SK-N-SH (cell line): ENCODE results near the gene SNRNP27. TPM values are rescaled to one million over a fixed set of nuclear protein-coding genes. Genes with fewer than 3 reads are reported as not detected.

Experiments
- CTCF ChIA-PET: fragments of 300-600, 350-600 bp; formaldehyde crosslinking; extraction: SDS; loops from one replicate; lab custom pipeline; 2021; lab: Yijun Ruan, JAX
- POLR2A ChIA-PET: fragments of 350-600 bp; sonication (Branson Sonifier 250); formaldehyde crosslinking; extraction: SDS; loops from one replicate; lab custom pipeline; 2020; ENCODE audit warnings: antibody characterized with exemption, inconsistent platforms; lab: Yijun Ruan, JAX
- DNase-seq: peaks from one replicate; pipeline ENCODE4 v3.0.0; 2012
- H2AFZ ChIP-seq: fragments of 200-600 bp; sonication (generic); 2 replicates; pipeline ENCODE4 v1.8.1; 2016; ENCODE audit warnings: antibody characterized with exemption, mild to moderate bottlenecking, low read depth
- H3F3A ChIP-seq: fragments of 200-600 bp; sonication (generic); replicated peaks from 2 replicates; pipeline ENCODE3; 2016; ENCODE audit warnings: antibody characterized with exemption, mild to moderate bottlenecking; ENCODE audit not compliant: insufficient read depth
- H3K27ac ChIP-seq, 2 experiments: fragments of 200-500 bp in 1 of 2; fragments of 200-600 bp in 1 of 2; sonication (Bioruptor generic) in 1 of 2; sonication (generic), shearing (Covaris generic) in 1 of 2; 2 replicates each; pipeline versions ENCODE4 v1.5.1 to v1.6.1; 2014 to 2016; ENCODE audit warnings: low read depth in 2 of 2, inconsistent platforms in 1 of 2, low read length in 1 of 2, mild to moderate bottlenecking in 1 of 2, mixed read lengths in 1 of 2
- H3K27me3 ChIP-seq: fragments of 200-600 bp; sonication (generic), shearing (Covaris generic); 2 replicates; pipeline ENCODE4 v1.6.1; 2016; ENCODE audit warnings: mixed run types; ENCODE audit not compliant: insufficient read depth
- H3K36me3 ChIP-seq, 2 experiments: fragments of 200-500 bp in 1 of 2; fragments of 200-600 bp in 1 of 2; sonication (Bioruptor generic) in 1 of 2; sonication (generic) in 1 of 2; replicated peaks in 1 of 2; 2 replicates each; pipeline versions ENCODE3 to v1.5.1; 2014 to 2016; ENCODE audit warnings: low read length in 1 of 2, mild to moderate bottlenecking in 1 of 2; ENCODE audit not compliant: insufficient read depth in 2 of 2, control insufficient read depth in 1 of 2
- H3K4me1 ChIP-seq, 2 experiments: fragments of 200-500 bp in 1 of 2; fragments of 200-600 bp in 1 of 2; sonication (Bioruptor generic) in 1 of 2; sonication (generic), shearing (Covaris generic) in 1 of 2; 2 replicates each; pipeline versions ENCODE4 v1.5.1 to v1.6.1; 2014 to 2016; ENCODE audit warnings: low read depth in 1 of 2, low read length in 1 of 2, mixed run types in 1 of 2; ENCODE audit not compliant: insufficient read depth in 2 of 2, control insufficient read depth in 1 of 2
- H3K4me2 ChIP-seq: fragments of 200-600 bp; sonication (generic), shearing (Covaris generic); 2 replicates; pipeline ENCODE4 v1.6.1; 2017; ENCODE audit warnings: mixed run types
- H3K4me3 ChIP-seq, 2 experiments: fragments of 200-500 bp in 1 of 2; fragments of 200-600 bp in 1 of 2; sonication (Bioruptor generic) in 1 of 2; sonication (generic), shearing (Covaris generic) in 1 of 2; 2 replicates each; pipeline versions ENCODE4 v1.5.1 to v1.8.1; 2014 to 2016; ENCODE audit warnings: low read depth in 2 of 2, inconsistent platforms in 1 of 2, low read length in 1 of 2, mild to moderate bottlenecking in 1 of 2, mixed read lengths in 1 of 2, moderate library complexity in 1 of 2
- H3K79me2 ChIP-seq: fragments of 200-600 bp; sonication (generic); 2 replicates; pipeline ENCODE4 v1.8.1; 2017; ENCODE audit warnings: mild to moderate bottlenecking; ENCODE audit not compliant: insufficient read depth
- H3K9ac ChIP-seq: fragments of 200-600 bp; sonication (generic); 2 replicates; pipeline ENCODE4 v1.6.1; 2017; ENCODE audit warnings: mixed run types
- H3K9me2 ChIP-seq: fragments of 200-600 bp; sonication (generic); 2 replicates; pipeline ENCODE4 v1.6.1; 2017; ENCODE audit warnings: mixed run types
- H3K9me3 ChIP-seq: fragments of 200-600 bp; sonication (generic); 2 replicates; pipeline ENCODE4 v1.6.1; 2017; ENCODE audit warnings: mixed run types, mild to moderate bottlenecking, moderate library complexity
- H4K20me1 ChIP-seq: fragments of 200-600 bp; sonication (generic); 2 replicates; pipeline ENCODE4 v1.6.1; 2017; ENCODE audit warnings: mild to moderate bottlenecking, mixed run types; ENCODE audit not compliant: insufficient read depth
- EP300 ChIP-seq, 2 experiments: IDR thresholded peaks; 2 replicates each; pipeline versions ENCODE4 v1.4.0 to v1.6.1; 2012; ENCODE audit warnings: borderline replicate concordance in 1 of 2, low read depth in 1 of 2, low read length in 1 of 2
- EZH2phosphoT487 ChIP-seq: fragments of 200-600 bp; sonication (generic); IDR thresholded peaks from 2 replicates; pipeline ENCODE4 v1.6.1; 2017; ENCODE audit warnings: low read depth, mixed run types, mild to moderate bottlenecking, antibody characterized with exemption, moderate library complexity, borderline replicate concordance
- FOSL2 ChIP-seq: IDR thresholded peaks from 2 replicates; pipeline ENCODE4 v1.4.0; 2012; ENCODE audit warnings: low read depth, mild to moderate bottlenecking, moderate library complexity, borderline replicate concordance
- GABPA ChIP-seq: IDR thresholded peaks from 2 replicates; pipeline ENCODE4 v1.4.0; 2012; ENCODE audit warnings: low read depth, mild to moderate bottlenecking
- GATA2 ChIP-seq: sonication (generic); formaldehyde crosslinking; IDR thresholded peaks from 2 replicates; pipeline ENCODE4 v1.5.0; 2020; ENCODE audit warnings: mild to moderate bottlenecking, missing genetic modification reagents
- JUND ChIP-seq: IDR thresholded peaks from 2 replicates; pipeline ENCODE4 v1.4.0; 2012
- MEF2A ChIP-seq: IDR thresholded peaks from 2 replicates; pipeline ENCODE4 v1.4.0; 2012; ENCODE audit warnings: low read depth, borderline replicate concordance
- MXI1 ChIP-seq: IDR thresholded peaks from 2 replicates; pipeline ENCODE4 v1.6.1; 2012; ENCODE audit warnings: mild to moderate bottlenecking, low read depth, low read length, improper control_type of control experiment
- NFIC ChIP-seq: IDR thresholded peaks from 2 replicates; pipeline ENCODE4 v1.4.0; 2012; ENCODE audit warnings: borderline replicate concordance
- NRF1 ChIP-seq: IDR thresholded peaks from 2 replicates; pipeline ENCODE4 v1.6.1; 2012; ENCODE audit warnings: low read depth, mild to moderate bottlenecking, low read length
- RAD21 ChIP-seq: IDR thresholded peaks from 2 replicates; pipeline ENCODE4 v1.6.1; 2012; ENCODE audit warnings: mild to moderate bottlenecking, low read length
- RCOR1 ChIP-seq: fragments of 150-350 bp; IDR thresholded peaks from 2 replicates; pipeline ENCODE4 v1.6.1; 2017; ENCODE audit warnings: antibody characterized with exemption, low read length
- RXRA ChIP-seq: IDR thresholded peaks from 2 replicates; pipeline ENCODE4 v1.4.0; 2012; ENCODE audit warnings: low read depth, mild to moderate bottlenecking, borderline replicate concordance
- SMC3 ChIP-seq: IDR thresholded peaks from 2 replicates; pipeline ENCODE4 v1.6.1; 2012; ENCODE audit warnings: low read depth, low read length, improper control_type of control experiment
- TCF12 ChIP-seq: IDR thresholded peaks from 2 replicates; pipeline ENCODE4 v1.4.0; 2012
- TEAD4 ChIP-seq: IDR thresholded peaks from 2 replicates; pipeline ENCODE4 v1.4.0; 2012; ENCODE audit warnings: mild to moderate bottlenecking, borderline replicate concordance; ENCODE audit not compliant: insufficient read depth
- WGBS: methylation state at CpG from one replicate; pipeline ENCODE4 v1.1.6; 2017; ENCODE audit warnings: low lambda C conversion rate; 5-methylcytosine and 5-hydroxymethylcytosine counted together
- polyA plus RNA-seq, 3 experiments: library from polyadenylated mRNA; depleted of rRNA; stranded (reverse); fragments of >200 nt; gene quantifications; 2 replicates each; pipeline ENCODE4 v1.2.3, GENCODE V29; 2012
- TF ChIP-seq, protein P1 (sequence below): fragments of 200-600 bp; sonication (generic); IDR thresholded peaks from 2 replicates; pipeline ENCODE4 v1.6.1; 2017; ENCODE audit warnings: antibody characterized with exemption, mild to moderate bottlenecking, moderate library complexity
- TF ChIP-seq, protein P2 (sequence below): fragments of 150-350 bp; IDR thresholded peaks from 2 replicates; pipeline ENCODE4 v1.6.1; 2017; ENCODE audit warnings: antibody characterized with exemption, low read length, low read depth, borderline replicate concordance
- TF ChIP-seq, protein P3 (sequence below): IDR thresholded peaks from 2 replicates; pipeline ENCODE4 v1.4.0; 2012; ENCODE audit warnings: low read depth, borderline replicate concordance
- TF ChIP-seq, protein P4 (sequence below): IDR thresholded peaks from 2 replicates; pipeline ENCODE4 v1.4.0; 2012; ENCODE audit warnings: low read depth, borderline replicate concordance

Gene SNRNP27
- polyA plus RNA-seq, 1 of the 3 experiments (the other 2 are of a cell fraction): 68.4 TPM

DNA sequence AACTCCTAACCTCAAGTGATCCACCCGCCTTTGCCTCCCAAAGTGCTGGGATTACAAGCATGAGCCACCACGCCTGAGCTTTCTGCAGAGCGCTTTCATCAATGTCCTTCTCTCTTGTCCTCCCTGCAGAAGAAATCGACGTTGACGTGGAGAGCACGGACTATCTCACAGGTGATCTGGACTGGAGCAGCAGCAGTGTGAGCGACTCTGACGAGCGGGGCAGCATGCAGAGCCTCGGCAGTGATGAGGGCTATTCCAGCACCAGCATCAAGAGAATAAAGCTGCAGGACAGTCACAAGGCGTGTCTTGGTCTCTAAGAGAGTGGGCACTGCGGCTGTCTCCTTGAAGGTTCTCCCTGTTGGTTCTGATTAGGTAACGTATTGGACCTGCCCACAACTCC, 44.2 kb downstream of the SNRNP27 start:
- Histone ChIP-seq H3K27me3 (no peaks in the 10 kb centered on the region), H4K20me1 (no peaks in the 10 kb centered on the region), H3K9me3 (no peaks in the 10 kb centered on the region), H3K79me2 (no peaks in the 10 kb centered on the region), H2AFZ (no peak overlapping the region), H3K4me3 (no peak overlapping the region), H3K9me2 (no peaks in the 10 kb centered on the region), H3K27ac (no peak overlapping the region), H3K36me3 (peaks cover 31 to 32% of the 10 kb centered on the region in 2 experiments), H3K9ac (no peak overlapping the region), H3F3A (peaks cover 8% of the 10 kb centered on the region), H3K4me1 (peaks cover 0 to 5% of the 10 kb centered on the region in 2 experiments; a peak in 1 of 4 replicates), H3K4me2 (no peak overlapping the region)
- no peak for TF ChIP-seq TCF12
- no peak for TF ChIP-seq NRF1
- no peak for TF ChIP-seq MXI1
- TF ChIP-seq, protein P1, sequence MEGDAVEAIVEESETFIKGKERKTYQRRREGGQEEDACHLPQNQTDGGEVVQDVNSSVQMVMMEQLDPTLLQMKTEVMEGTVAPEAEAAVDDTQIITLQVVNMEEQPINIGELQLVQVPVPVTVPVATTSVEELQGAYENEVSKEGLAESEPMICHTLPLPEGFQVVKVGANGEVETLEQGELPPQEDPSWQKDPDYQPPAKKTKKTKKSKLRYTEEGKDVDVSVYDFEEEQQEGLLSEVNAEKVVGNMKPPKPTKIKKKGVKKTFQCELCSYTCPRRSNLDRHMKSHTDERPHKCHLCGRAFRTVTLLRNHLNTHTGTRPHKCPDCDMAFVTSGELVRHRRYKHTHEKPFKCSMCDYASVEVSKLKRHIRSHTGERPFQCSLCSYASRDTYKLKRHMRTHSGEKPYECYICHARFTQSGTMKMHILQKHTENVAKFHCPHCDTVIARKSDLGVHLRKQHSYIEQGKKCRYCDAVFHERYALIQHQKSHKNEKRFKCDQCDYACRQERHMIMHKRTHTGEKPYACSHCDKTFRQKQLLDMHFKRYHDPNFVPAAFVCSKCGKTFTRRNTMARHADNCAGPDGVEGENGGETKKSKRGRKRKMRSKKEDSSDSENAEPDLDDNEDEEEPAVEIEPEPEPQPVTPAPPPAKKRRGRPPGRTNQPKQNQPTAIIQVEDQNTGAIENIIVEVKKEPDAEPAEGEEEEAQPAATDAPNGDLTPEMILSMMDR: no peak
- TF ChIP-seq JUND: no peak
- TF ChIP-seq RAD21: no peak
- TF ChIP-seq SMC3: no peak
- CTCF ChIA-PET: no interaction called here
- no peak for DNase-seq
- 95% methylated on average over 13 of the region's 14 CpGs for WGBS
- POLR2A ChIA-PET: no interaction called here

DNA sequence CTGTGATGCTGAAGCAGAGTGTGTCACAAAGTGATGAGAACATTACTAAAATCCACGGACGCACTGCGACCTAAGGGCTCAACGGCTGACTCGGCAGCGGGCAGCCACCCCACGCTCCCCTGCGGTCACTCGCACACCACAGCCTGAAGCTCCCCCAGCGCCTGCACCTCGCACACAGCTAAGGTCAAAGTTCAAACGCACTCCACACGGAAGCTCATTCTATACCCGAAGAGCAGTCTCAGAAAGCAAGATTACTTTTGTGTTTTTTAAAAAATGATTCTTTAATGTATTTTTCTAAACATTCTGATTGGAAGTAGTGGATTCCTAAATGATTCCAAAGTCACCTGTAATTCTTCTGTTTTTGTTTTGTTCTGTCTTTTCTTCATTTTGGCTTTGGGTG, 46.0 kb downstream of the SNRNP27 start:
- no peaks in the 10 kb centered on the region for H3K9me3 ChIP-seq
- peaks cover 4% of the 10 kb centered on the region for H3F3A ChIP-seq
- no peak overlapping the region for H3K4me2 ChIP-seq
- H3K27ac ChIP-seq: no peak overlapping the region
- H3K9me2 ChIP-seq: no peaks in the 10 kb centered on the region
- 95% methylated on average over 14 of the region's 14 CpGs for WGBS
- no peak overlapping the region for H2AFZ ChIP-seq
- TF ChIP-seq, protein P2, sequence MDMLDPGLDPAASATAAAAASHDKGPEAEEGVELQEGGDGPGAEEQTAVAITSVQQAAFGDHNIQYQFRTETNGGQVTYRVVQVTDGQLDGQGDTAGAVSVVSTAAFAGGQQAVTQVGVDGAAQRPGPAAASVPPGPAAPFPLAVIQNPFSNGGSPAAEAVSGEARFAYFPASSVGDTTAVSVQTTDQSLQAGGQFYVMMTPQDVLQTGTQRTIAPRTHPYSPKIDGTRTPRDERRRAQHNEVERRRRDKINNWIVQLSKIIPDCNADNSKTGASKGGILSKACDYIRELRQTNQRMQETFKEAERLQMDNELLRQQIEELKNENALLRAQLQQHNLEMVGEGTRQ: no peak
- TF ChIP-seq FOSL2: no peak
- TF ChIP-seq NFIC: no peak
- no peak for TF ChIP-seq RCOR1
- no peak for TF ChIP-seq MEF2A
- no peak for TF ChIP-seq EP300 (IDR thresholded peaks at IDR 0.05; ENCODE audit: borderline replicate concordance in 1 of 2, low read depth in 1 of 2, low read length in 1 of 2)
- TF ChIP-seq SMC3: no peak
- no peak for TF ChIP-seq NRF1
- TF ChIP-seq EZH2phosphoT487: no peak
- TF ChIP-seq, protein P1: no peak
- TF ChIP-seq, protein P3, sequence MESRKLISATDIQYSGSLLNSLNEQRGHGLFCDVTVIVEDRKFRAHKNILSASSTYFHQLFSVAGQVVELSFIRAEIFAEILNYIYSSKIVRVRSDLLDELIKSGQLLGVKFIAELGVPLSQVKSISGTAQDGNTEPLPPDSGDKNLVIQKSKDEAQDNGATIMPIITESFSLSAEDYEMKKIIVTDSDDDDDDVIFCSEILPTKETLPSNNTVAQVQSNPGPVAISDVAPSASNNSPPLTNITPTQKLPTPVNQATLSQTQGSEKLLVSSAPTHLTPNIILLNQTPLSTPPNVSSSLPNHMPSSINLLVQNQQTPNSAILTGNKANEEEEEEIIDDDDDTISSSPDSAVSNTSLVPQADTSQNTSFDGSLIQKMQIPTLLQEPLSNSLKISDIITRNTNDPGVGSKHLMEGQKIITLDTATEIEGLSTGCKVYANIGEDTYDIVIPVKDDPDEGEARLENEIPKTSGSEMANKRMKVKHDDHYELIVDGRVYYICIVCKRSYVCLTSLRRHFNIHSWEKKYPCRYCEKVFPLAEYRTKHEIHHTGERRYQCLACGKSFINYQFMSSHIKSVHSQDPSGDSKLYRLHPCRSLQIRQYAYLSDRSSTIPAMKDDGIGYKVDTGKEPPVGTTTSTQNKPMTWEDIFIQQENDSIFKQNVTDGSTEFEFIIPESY: no peak
- TF ChIP-seq GABPA: no peak
- TF ChIP-seq MXI1: no peak
- TF ChIP-seq TEAD4: no peak
- no peak for TF ChIP-seq RXRA
- TF ChIP-seq GATA2 (CRISPR knock-in tag): no peak
- TF ChIP-seq TCF12: no peak
- TF ChIP-seq, protein P4, sequence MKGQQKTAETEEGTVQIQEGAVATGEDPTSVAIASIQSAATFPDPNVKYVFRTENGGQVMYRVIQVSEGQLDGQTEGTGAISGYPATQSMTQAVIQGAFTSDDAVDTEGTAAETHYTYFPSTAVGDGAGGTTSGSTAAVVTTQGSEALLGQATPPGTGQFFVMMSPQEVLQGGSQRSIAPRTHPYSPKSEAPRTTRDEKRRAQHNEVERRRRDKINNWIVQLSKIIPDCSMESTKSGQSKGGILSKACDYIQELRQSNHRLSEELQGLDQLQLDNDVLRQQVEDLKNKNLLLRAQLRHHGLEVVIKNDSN: no peak
- no peak for TF ChIP-seq RAD21
- H3K9ac ChIP-seq: no peak overlapping the region
- H4K20me1 ChIP-seq: no peaks in the 10 kb centered on the region
- no peaks in the 10 kb centered on the region for H3K27me3 ChIP-seq
- no peak overlapping the region for H3K4me3 ChIP-seq
- no peaks in the 10 kb centered on the region for H3K79me2 ChIP-seq
- ChIA-PET CTCF (interaction anchor here (0.7 to 0.9 kb wide), 2 partner anchors 8 to 23 kb away, joined by 3 read pairs; no protein-coding TSS in a partner anchor), POLR2A (no interaction called here)
- no peak for DNase-seq
- H3K36me3 ChIP-seq: peaks cover 31 to 39% of the 10 kb centered on the region in 2 experiments
- H3K4me1 ChIP-seq: peaks cover 0 to 5% of the 10 kb centered on the region in 2 experiments; a peak in 1 of 4 replicates
